Neural progenitor cell (in vitro differentiated cells): ENCODE data around the gene ESYT3. TPM values are rescaled to one million over a fixed set of nuclear protein-coding genes. Genes with fewer than 3 reads are reported as not detected.
"Not testable (repeated sequence)": the region's sequence is repeated elsewhere in the genome, so short reads cannot be mapped to it uniquely, and the experiment has no call there.

ENCODE experiments used
- DNase-seq: peaks from one replicate; pipeline ENCODE4 v3.0.0-alpha.2; 2016; ENCODE audit warnings: low spot score
- H2AFZ ChIP-seq: fragments of 200-600 bp; sonication (generic); replicated peaks from 2 replicates; pipeline ENCODE4 v1.6.1; 2016; ENCODE audit warnings: antibody characterized with exemption
- H3F3A ChIP-seq: fragments of 200-600 bp; sonication (generic); 2 replicates; pipeline ENCODE4 v1.6.1; 2016; ENCODE audit warnings: antibody characterized with exemption, low read depth
- H3K27ac ChIP-seq: fragments of 200-600 bp; sonication (generic); 2 replicates; pipeline ENCODE4 v1.5.1; 2016; ENCODE audit warnings: mild to moderate bottlenecking
- H3K27me3 ChIP-seq: fragments of 200-600 bp; sonication (generic); 2 replicates; pipeline ENCODE4 v1.6.1; 2016; ENCODE audit warnings: mild to moderate bottlenecking, moderate library complexity
- H3K36me3 ChIP-seq: fragments of 200-600 bp; sonication (generic); 2 replicates; pipeline ENCODE4 v1.5.1; 2016
- H3K4me1 ChIP-seq: fragments of 200-600 bp; sonication (generic); 2 replicates; pipeline ENCODE4 v1.6.1; 2016; ENCODE audit warnings: mixed run types
- H3K4me2 ChIP-seq: fragments of 200-600 bp; sonication (generic); 2 replicates; pipeline ENCODE4 v1.6.1; 2016
- H3K4me3 ChIP-seq: fragments of 200-600 bp; sonication (generic); 2 replicates; pipeline ENCODE4 v1.5.1; 2016
- H3K79me2 ChIP-seq: fragments of 200-600 bp; sonication (generic); 2 replicates; pipeline ENCODE4 v1.6.1; 2016; ENCODE audit warnings: low read depth
- H3K9ac ChIP-seq: fragments of 200-600 bp; sonication (generic); 2 replicates; pipeline ENCODE4 v1.6.1; 2016
- H3K9me3 ChIP-seq: fragments of 200-600 bp; sonication (generic); 2 replicates; pipeline ENCODE4 v1.5.1; 2016; ENCODE audit warnings: low read depth
- H4K20me1 ChIP-seq: fragments of 200-600 bp; sonication (generic); 2 replicates; pipeline ENCODE4 v1.6.1; 2016; ENCODE audit warnings: low read depth
- H3K27ac Mint-ChIP-seq: 3 replicates; pipeline ENCODE4 v1.8.0; 2021; ENCODE audit warnings: mixed read lengths
- H3K27me3 Mint-ChIP-seq: 2 replicates; pipeline ENCODE4 v1.8.0; 2022; ENCODE audit warnings: low read depth, mild to moderate bottlenecking, inconsistent platforms, moderate library complexity, mixed read lengths; ENCODE audit not compliant: insufficient read depth
- H3K36me3 Mint-ChIP-seq: 3 replicates; pipeline ENCODE4 v1.8.0; 2021; ENCODE audit warnings: mixed read lengths
- H3K4me1 Mint-ChIP-seq: 3 replicates; pipeline ENCODE4 v1.8.0; 2021; ENCODE audit warnings: mixed read lengths
- H3K4me3 Mint-ChIP-seq: 3 replicates; pipeline ENCODE4 v1.8.0; 2021; ENCODE audit warnings: mild to moderate bottlenecking, moderate library complexity, mixed read lengths
- H3K9me3 Mint-ChIP-seq: 3 replicates; pipeline ENCODE4 v1.8.0; 2020; ENCODE audit warnings: mixed read lengths
- CTCF ChIP-seq: fragments of 200-600 bp; sonication (generic); IDR thresholded peaks from 2 replicates; pipeline ENCODE4 v1.5.1; 2017; ENCODE audit warnings: antibody characterized with exemption, mild to moderate bottlenecking
- EZH2 ChIP-seq: fragments of 200-600 bp; sonication (generic); IDR thresholded peaks from 2 replicates; pipeline ENCODE4 v1.6.1; 2017; ENCODE audit warnings: antibody characterized with exemption, mild to moderate bottlenecking, moderate library complexity
- EZH2phosphoT487 ChIP-seq: fragments of 200-600 bp; sonication (generic); IDR thresholded peaks from 2 replicates; pipeline ENCODE4 v1.6.1; 2017; ENCODE audit warnings: antibody characterized with exemption
- total RNA-seq: library from RNA; depleted of rRNA; stranded (reverse); fragments of >200 nt; gene quantifications from 2 replicates; pipeline ENCODE4 v1.2.3, GENCODE V29; 2015; ENCODE audit warnings: low replicate concordance

The ESYT3 gene
- total RNA-seq, 1 donor from 2014 or later, result 1.4 TPM

- Histone ChIP-seq H4K20me1 (no peaks in the 10 kb centered on the region), H3K36me3 (no peaks in the 10 kb centered on the region), H3K4me2 (no peak overlapping the region), H3K9ac (no peak overlapping the region), H3K4me1 (no peaks in the 10 kb centered on the region), H3K27me3 (no peaks in the 10 kb centered on the region), H3K27ac (no peak overlapping the region), H3F3A (no peaks in the 10 kb centered on the region), H2AFZ (no peak overlapping the region), H3K79me2 (no peaks in the 10 kb centered on the region), H3K9me3 (no peaks in the 10 kb centered on the region), H3K4me3 (no peak overlapping the region)
- Mint-ChIP-seq H3K4me1 (no peaks in the 10 kb centered on the region), H3K9me3 (no peaks in the 10 kb centered on the region), H3K36me3 (no peaks in the 10 kb centered on the region), H3K27ac (no peak overlapping the region), H3K27me3 (peaks cover 2% of the 10 kb centered on the region), H3K4me3 (no peak overlapping the region)
- no peak for DNase-seq
- TF ChIP-seq EZH2phosphoT487 (no peak), CTCF (no peak), EZH2 (no peak)
Observed at GRCh38 chr3:138412821-138413551, 21.4 kb upstream of the ESYT3 start.

GRCh38 chr3:138416236-138416635, 18.2 kb upstream of the ESYT3 start:
- H4K20me1 ChIP-seq, result not testable (repeated sequence)

GRCh38 chr3:138417559-138417982, 16.8 kb upstream of the ESYT3 start:
- H3K4me2 ChIP-seq, result no peak overlapping the region
- no peaks in the 10 kb centered on the region for H3K79me2 ChIP-seq
- H3K27ac ChIP-seq, result no peak overlapping the region
- Mint-ChIP-seq H3K9me3 (no peaks in the 10 kb centered on the region), H3K27ac (no peak overlapping the region), H3K36me3 (no peaks in the 10 kb centered on the region), H3K4me3 (no peak overlapping the region), H3K27me3 (no peaks in the 10 kb centered on the region), H3K4me1 (no peaks in the 10 kb centered on the region)
- no peak overlapping the region for H3K4me3 ChIP-seq
- H3F3A ChIP-seq, result no peaks in the 10 kb centered on the region
- peak; percentile 98 for TF ChIP-seq CTCF
- no peak for TF ChIP-seq EZH2phosphoT487
- TF ChIP-seq EZH2, result no peak
- no peaks in the 10 kb centered on the region for H3K9me3 ChIP-seq
- H3K4me1 ChIP-seq, result no peaks in the 10 kb centered on the region
- peak overlapping the region; percentile 93 for H2AFZ ChIP-seq
- peak; percentile 90 for DNase-seq
- H3K36me3 ChIP-seq, result no peaks in the 10 kb centered on the region
- no peaks in the 10 kb centered on the region for H3K27me3 ChIP-seq
- no peak overlapping the region for H3K9ac ChIP-seq
- H4K20me1 ChIP-seq, result no peaks in the 10 kb centered on the region

More at GRCh38 chr3:138416236-138416635, 18.2 kb upstream of the ESYT3 start:
- H3K9ac ChIP-seq, H3K36me3 ChIP-seq, H3K4me3 ChIP-seq, DNase-seq, H2AFZ ChIP-seq, H3K4me3 Mint-ChIP-seq, H3K27me3 ChIP-seq, H3K4me2 ChIP-seq, H3K27ac Mint-ChIP-seq, H3K4me1 ChIP-seq, H3K9me3 Mint-ChIP-seq, H3K36me3 Mint-ChIP-seq, H3K4me1 Mint-ChIP-seq, H3K9me3 ChIP-seq, H3K79me2 ChIP-seq, H3K27me3 Mint-ChIP-seq, H3K27ac ChIP-seq, H3F3A ChIP-seq: not testable (repeated sequence)

- H2AFZ ChIP-seq, result no peak overlapping the region
Observed at GRCh38 chr3:138418601-138419206, 15.7 kb upstream of the ESYT3 start.

More at GRCh38 chr3:138418601-138419206, 15.7 kb upstream of the ESYT3 start:
- H3K9me3 ChIP-seq, result no peaks in the 10 kb centered on the region
- H3K79me2 ChIP-seq, result no peaks in the 10 kb centered on the region
- Mint-ChIP-seq H3K27me3 (no peaks in the 10 kb centered on the region), H3K4me3 (no peak overlapping the region), H3K27ac (no peak overlapping the region), H3K36me3 (no peaks in the 10 kb centered on the region), H3K9me3 (no peaks in the 10 kb centered on the region), H3K4me1 (no peaks in the 10 kb centered on the region)
- no peak for TF ChIP-seq CTCF
- no peak for TF ChIP-seq EZH2
- no peak for TF ChIP-seq EZH2phosphoT487
- H3K4me1 ChIP-seq, result no peaks in the 10 kb centered on the region
- H3K9ac ChIP-seq, result no peak overlapping the region
- no peak for DNase-seq
- H4K20me1 ChIP-seq, result no peaks in the 10 kb centered on the region
- no peak overlapping the region for H3K27ac ChIP-seq
- no peaks in the 10 kb centered on the region for H3F3A ChIP-seq
- H3K36me3 ChIP-seq, result no peaks in the 10 kb centered on the region
- H3K4me2 ChIP-seq, result no peak overlapping the region
- no peaks in the 10 kb centered on the region for H3K27me3 ChIP-seq
- H3K4me3 ChIP-seq, result no peak overlapping the region
